HepG2 (cell line): ENCODE data around the gene TRANK1. TPM values are rescaled to one million over a fixed set of nuclear protein-coding genes. Genes with fewer than 3 reads are reported as not detected.

Experiments
- AGO2 ChIP-seq: fragments of 200-400 bp; formaldehyde crosslinking; optimal IDR thresholded peaks from 2 replicates; pipeline ENCODE3; 2017; ENCODE audit warnings: mild to moderate bottlenecking, low read depth, low read length, moderate library complexity
- DMTF1 ChIP-seq: sonication (generic); formaldehyde crosslinking; IDR thresholded peaks from 2 replicates; pipeline ENCODE4 v1.4.0; 2020; ENCODE audit warnings: mild to moderate bottlenecking, missing genetic modification reagents
- HCFC1 ChIP-seq: fragments of 150-350 bp; IDR thresholded peaks from 2 replicates; pipeline ENCODE4 v1.6.1; 2014; ENCODE audit warnings: low read depth, low read length
- HMG20A ChIP-seq: IDR thresholded peaks from 2 replicates; pipeline ENCODE4 v1.6.1; 2016; ENCODE audit warnings: borderline replicate concordance
- HNF4A ChIP-seq: sonication (generic); formaldehyde crosslinking; IDR thresholded peaks from 2 replicates; pipeline ENCODE4 v1.4.0; 2020; ENCODE audit warnings: missing genetic modification reagents
- IRX3 ChIP-seq: sonication (generic); formaldehyde crosslinking; IDR thresholded peaks from 2 replicates; pipeline ENCODE4 v1.8.1; 2023; ENCODE audit warnings: mild to moderate bottlenecking, low read depth, missing genetic modification reagents, borderline replicate concordance
- PPARG ChIP-seq: conservative IDR thresholded peaks from 2 replicates; pipeline ENCODE4 v1.6.1; 2016; ENCODE audit warnings: missing biosample characterization, missing genetic modification reagents
- RCOR2 ChIP-seq: IDR thresholded peaks from 2 replicates; pipeline ENCODE4 v1.6.1; 2016; ENCODE audit warnings: missing biosample characterization, missing genetic modification reagents
- SAP130 ChIP-seq: IDR thresholded peaks from 2 replicates; pipeline ENCODE4 v1.6.1; 2016; ENCODE audit warnings: low read depth
- SIX1 ChIP-seq: sonication (generic); formaldehyde crosslinking; IDR thresholded peaks from 2 replicates; pipeline ENCODE4 v1.4.0; 2020; ENCODE audit warnings: missing genetic modification reagents, borderline replicate concordance
- TBX2 ChIP-seq: sonication (generic); formaldehyde crosslinking; IDR thresholded peaks from 2 replicates; pipeline ENCODE4 v1.5.0; 2020; ENCODE audit warnings: missing genetic modification reagents, mild to moderate bottlenecking, borderline replicate concordance
- THAP11 ChIP-seq: IDR thresholded peaks from 2 replicates; pipeline ENCODE4 v1.6.1; 2016; ENCODE audit warnings: missing biosample characterization, missing genetic modification reagents
- ZEB1 ChIP-seq: IDR thresholded peaks from 2 replicates; pipeline ENCODE4 v1.6.1; 2012; ENCODE audit warnings: mild to moderate bottlenecking, low read depth, inconsistent platforms; ENCODE audit not compliant: insufficient replicate concordance
- ZFX ChIP-seq: sonication (generic); formaldehyde crosslinking; IDR thresholded peaks from 2 replicates; pipeline ENCODE4 v1.4.0; 2020; ENCODE audit warnings: mild to moderate bottlenecking, low read depth, missing genetic modification reagents, moderate library complexity
- ZNF225 ChIP-seq: sonication (generic); formaldehyde crosslinking; IDR thresholded peaks from 2 replicates; pipeline ENCODE4 v1.4.0; 2020; ENCODE audit warnings: mild to moderate bottlenecking, missing genetic modification reagents
- ZNF614 ChIP-seq: IDR thresholded peaks from 2 replicates; pipeline ENCODE4 v1.6.1; 2018; ENCODE audit warnings: missing biosample characterization, missing genetic modification reagents, inconsistent platforms, borderline replicate concordance
- ZNF672 ChIP-seq: sonication (generic); formaldehyde crosslinking; IDR thresholded peaks from 2 replicates; pipeline ENCODE4 v1.8.1; 2022; ENCODE audit warnings: missing genetic modification reagents
- ZNF713 ChIP-seq: sonication (generic); formaldehyde crosslinking; IDR thresholded peaks from 2 replicates; pipeline ENCODE4 v1.4.0; 2020; ENCODE audit warnings: mild to moderate bottlenecking, missing genetic modification reagents
- polyA plus RNA-seq, 8 experiments: library from polyadenylated mRNA; depleted of rRNA in 3 of 8; stranded (reverse) in 7 of 8; unstranded in 1 of 8; fragments of >200 nt; fragmentation: Illumina TruSeq in 4 of 8; extraction: Trizol in 4 of 8; gene quantifications; 2 replicates each; pipeline versions ENCODE4 v1.2.1 to v1.2.3, GENCODE V29; 2011 to 2016; ENCODE audit warnings: low read depth in 4 of 8, missing spikeins in 1 of 8, mixed read lengths in 1 of 8; ENCODE audit not compliant: insufficient read depth in 1 of 8
- total RNA-seq, 5 experiments: library from RNA; depleted of rRNA; stranded (reverse); fragments of >200 nt; fragmentation: Illumina TruSeq; extraction: Trizol; gene quantifications; 2 replicates each; pipeline ENCODE4 v1.2.3, GENCODE V29; 2016; ENCODE audit warnings: low read depth in 1 of 5
- TF ChIP-seq, protein P1 (sequence below): sonication (generic); formaldehyde crosslinking; IDR thresholded peaks from 2 replicates; pipeline ENCODE4 v1.4.0; 2020; ENCODE audit warnings: missing genetic modification reagents; ENCODE audit errors: not compliant biosample characterization
- TF ChIP-seq, protein P2 (sequence below): sonication (generic); formaldehyde crosslinking; IDR thresholded peaks from 2 replicates; pipeline ENCODE4 v1.8.1; 2023; ENCODE audit warnings: missing genetic modification reagents, mild to moderate bottlenecking, borderline replicate concordance
- TF ChIP-seq, protein P3 (sequence below): IDR thresholded peaks from 2 replicates; pipeline ENCODE4 v1.6.1; 2016
- TF ChIP-seq, protein P4 (sequence below): sonication (generic); formaldehyde crosslinking; IDR thresholded peaks from 2 replicates; pipeline ENCODE4 v1.5.0; 2020; ENCODE audit warnings: mild to moderate bottlenecking, missing genetic modification reagents
- TF ChIP-seq, protein P5 (sequence below): sonication (generic); formaldehyde crosslinking; IDR thresholded peaks from 2 replicates; pipeline ENCODE4 v1.8.1; 2023; ENCODE audit warnings: mild to moderate bottlenecking, missing genetic modification reagents, borderline replicate concordance

TRANK1 gene
- total and polyA plus RNA-seq, 2 of the 13 experiments (the other 11 are each of a cell fraction or from before 2014, with no cell fraction given), result 0.13 to 0.32 TPM

DNA sequence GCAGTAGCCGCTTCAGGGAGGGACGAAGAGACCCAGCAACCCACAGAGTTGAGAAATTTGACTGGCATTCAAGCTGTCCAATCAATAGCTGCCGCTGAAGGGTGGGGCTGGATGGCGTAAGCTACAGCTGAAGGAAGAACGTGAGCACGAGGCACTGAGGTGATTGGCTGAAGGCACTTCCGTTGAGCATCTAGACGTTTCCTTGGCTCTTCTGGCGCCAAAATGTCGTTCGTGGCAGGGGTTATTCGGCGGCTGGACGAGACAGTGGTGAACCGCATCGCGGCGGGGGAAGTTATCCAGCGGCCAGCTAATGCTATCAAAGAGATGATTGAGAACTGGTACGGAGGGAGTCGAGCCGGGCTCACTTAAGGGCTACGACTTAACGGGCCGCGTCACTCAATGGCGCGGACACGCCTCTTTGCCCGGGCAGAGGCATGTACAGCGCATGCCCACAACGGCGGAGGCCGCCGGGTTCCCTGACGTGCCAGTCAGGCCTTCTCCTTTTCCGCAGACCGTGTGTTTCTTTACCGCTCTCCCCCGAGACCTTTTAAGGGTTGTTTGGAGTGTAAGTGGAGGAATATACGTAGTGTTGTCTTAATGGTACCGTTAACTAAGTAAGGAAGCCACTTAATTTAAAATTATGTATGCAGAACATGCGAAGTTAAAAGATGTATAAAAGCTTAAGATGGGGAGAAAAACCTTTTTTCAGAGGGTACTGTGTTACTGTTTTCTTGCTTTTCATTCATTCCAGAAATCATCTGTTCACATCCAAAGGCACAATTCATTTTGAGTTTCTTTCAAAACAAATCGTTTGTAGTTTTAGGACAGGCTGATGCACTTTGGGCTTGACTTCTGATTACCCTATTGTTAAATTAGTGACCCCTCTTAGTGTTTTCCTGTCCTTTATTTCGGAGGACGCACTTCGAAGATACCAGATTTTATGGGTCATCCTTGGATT lies 48.8 kb upstream of the TRANK1 start, which contains the start of gene MLH1 (continued):
- no peak for TF ChIP-seq HNF4A (CRISPR knock-in tag)
- no peak for TF ChIP-seq RCOR2 (CRISPR knock-in tag)
- TF ChIP-seq ZNF225, result no peak
- no peak for TF ChIP-seq SIX1 (CRISPR knock-in tag)
- peak; percentile 94 for TF ChIP-seq SAP130
- TF ChIP-seq, protein P1, sequence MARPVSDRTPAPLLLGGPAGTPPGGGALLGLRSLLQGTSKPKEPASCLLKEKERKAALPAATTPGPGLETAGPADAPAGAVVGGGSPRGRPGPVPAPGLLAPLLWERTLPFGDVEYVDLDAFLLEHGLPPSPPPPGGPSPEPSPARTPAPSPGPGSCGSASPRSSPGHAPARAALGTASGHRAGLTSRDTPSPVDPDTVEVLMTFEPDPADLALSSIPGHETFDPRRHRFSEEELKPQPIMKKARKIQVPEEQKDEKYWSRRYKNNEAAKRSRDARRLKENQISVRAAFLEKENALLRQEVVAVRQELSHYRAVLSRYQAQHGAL, result no peak
- TF ChIP-seq AGO2, result no peak
- TF ChIP-seq ZNF672 (CRISPR knock-in tag), result no peak
- no peak; the same call in 1 of the 2 replicates for TF ChIP-seq PPARG (CRISPR knock-in tag)
- TF ChIP-seq, protein P2, sequence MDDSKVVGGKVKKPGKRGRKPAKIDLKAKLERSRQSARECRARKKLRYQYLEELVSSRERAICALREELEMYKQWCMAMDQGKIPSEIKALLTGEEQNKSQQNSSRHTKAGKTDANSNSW (CRISPR knock-in tag), result no peak
- TF ChIP-seq ZEB1, result no peak
- no peak for TF ChIP-seq ZNF614
- TF ChIP-seq TBX2 (CRISPR knock-in tag), result peak; percentile 44; the same call in 1 of the 2 replicates
- 0 out of 2 replicates have a peak, but pooled peaks have one; percentile 52 for TF ChIP-seq DMTF1 (CRISPR knock-in tag)
- no peak for TF ChIP-seq IRX3
- TF ChIP-seq THAP11, result peak; percentile 88
- no peak for TF ChIP-seq ZNF713
- TF ChIP-seq, protein P3, sequence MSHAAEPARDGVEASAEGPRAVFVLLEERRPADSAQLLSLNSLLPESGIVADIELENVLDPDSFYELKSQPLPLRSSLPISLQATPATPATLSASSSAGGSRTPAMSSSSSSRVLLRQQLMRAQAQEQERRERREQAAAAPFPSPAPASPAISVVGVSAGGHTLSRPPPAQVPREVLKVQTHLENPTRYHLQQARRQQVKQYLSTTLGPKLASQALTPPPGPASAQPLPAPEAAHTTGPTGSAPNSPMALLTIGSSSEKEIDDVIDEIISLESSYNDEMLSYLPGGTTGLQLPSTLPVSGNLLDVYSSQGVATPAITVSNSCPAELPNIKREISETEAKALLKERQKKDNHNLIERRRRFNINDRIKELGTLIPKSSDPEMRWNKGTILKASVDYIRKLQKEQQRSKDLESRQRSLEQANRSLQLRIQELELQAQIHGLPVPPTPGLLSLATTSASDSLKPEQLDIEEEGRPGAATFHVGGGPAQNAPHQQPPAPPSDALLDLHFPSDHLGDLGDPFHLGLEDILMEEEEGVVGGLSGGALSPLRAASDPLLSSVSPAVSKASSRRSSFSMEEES (CRISPR knock-in tag), result peak; percentile 39
- TF ChIP-seq ZFX (CRISPR knock-in tag), result peak; percentile 57
- TF ChIP-seq HMG20A (CRISPR knock-in tag), result no peak
- TF ChIP-seq, protein P4, sequence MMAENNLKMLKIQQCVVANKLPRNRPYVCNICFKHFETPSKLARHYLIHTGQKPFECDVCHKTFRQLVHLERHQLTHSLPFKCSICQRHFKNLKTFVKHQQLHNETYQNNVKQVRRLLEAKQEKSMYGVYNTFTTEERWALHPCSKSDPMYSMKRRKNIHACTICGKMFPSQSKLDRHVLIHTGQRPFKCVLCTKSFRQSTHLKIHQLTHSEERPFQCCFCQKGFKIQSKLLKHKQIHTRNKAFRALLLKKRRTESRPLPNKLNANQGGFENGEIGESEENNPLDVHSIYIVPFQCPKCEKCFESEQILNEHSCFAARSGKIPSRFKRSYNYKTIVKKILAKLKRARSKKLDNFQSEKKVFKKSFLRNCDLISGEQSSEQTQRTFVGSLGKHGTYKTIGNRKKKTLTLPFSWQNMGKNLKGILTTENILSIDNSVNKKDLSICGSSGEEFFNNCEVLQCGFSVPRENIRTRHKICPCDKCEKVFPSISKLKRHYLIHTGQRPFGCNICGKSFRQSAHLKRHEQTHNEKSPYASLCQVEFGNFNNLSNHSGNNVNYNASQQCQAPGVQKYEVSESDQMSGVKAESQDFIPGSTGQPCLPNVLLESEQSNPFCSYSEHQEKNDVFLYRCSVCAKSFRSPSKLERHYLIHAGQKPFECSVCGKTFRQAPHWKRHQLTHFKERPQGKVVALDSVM, result peak; percentile 50; the same call in 1 of the 2 replicates
- TF ChIP-seq HCFC1, result peak; percentile 62; the same call in 1 of the 2 replicates
- TF ChIP-seq, protein P5, sequence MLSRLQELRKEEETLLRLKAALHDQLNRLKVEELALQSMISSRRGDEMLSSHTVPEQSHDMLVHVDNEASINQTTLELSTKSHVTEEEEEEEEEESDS, result no peak
